Thoracic aorta (tissue), 2 donors: ENCODE data around the gene UPF3A. TPM values are rescaled to one million over a fixed set of nuclear protein-coding genes. Genes with fewer than 3 reads are reported as not detected.
A peak's percentile ranks its signal among the peaks of the same experiment; 100 is the strongest.

ENCODE experiments used
- ATAC-seq: fragments of 150-250 bp; one replicate; pipeline ENCODE4 v1.8.0; 2017; ENCODE audit warnings: low read depth; ENCODE audit not compliant: insufficient number of reproducible peaks, low FRiP score
- DNase-seq: peaks from one replicate; pipeline ENCODE4 v3.0.0-alpha.2; 2020; ENCODE audit warnings: low spot score
- H3K27ac ChIP-seq, 2 donors: fragments of 200-600 bp; sonication (generic); 1 replicate in 1 of 2; 2 replicates in 1 of 2; pipeline ENCODE4 v1.5.1; 2016; ENCODE audit warnings: mild to moderate bottlenecking in 2 of 2, moderate library complexity in 2 of 2
- H3K27me3 ChIP-seq: fragments of 200-600 bp; sonication (generic); replicated peaks from 2 replicates; pipeline ENCODE4 v1.6.0; 2016; ENCODE audit warnings: mild to moderate bottlenecking; ENCODE audit not compliant: insufficient read depth
- H3K36me3 ChIP-seq: fragments of 200-600 bp; sonication (generic); one replicate; pipeline ENCODE4 v1.5.1; 2016
- H3K4me1 ChIP-seq, 2 donors: fragments of 200-600 bp; sonication (generic); 1 replicate in 1 of 2; 2 replicates in 1 of 2; pipeline versions ENCODE4 v1.5.1 to v1.6.0; 2016; ENCODE audit warnings: low read depth in 2 of 2, mild to moderate bottlenecking in 1 of 2; ENCODE audit not compliant: control insufficient read depth in 1 of 2
- H3K4me3 ChIP-seq: fragments of 200-600 bp; sonication (generic); 2 replicates; pipeline ENCODE4 v1.5.1; 2016; ENCODE audit warnings: mild to moderate bottlenecking
- H3K9me3 ChIP-seq: fragments of 200-600 bp; sonication (generic); 2 replicates; pipeline ENCODE4 v1.5.1; 2016
- total RNA-seq, 2 donors: library from RNA; depleted of rRNA; stranded (reverse); fragments of >200 nt; gene quantifications; one replicate each; pipeline versions ENCODE4 v1.1.0 to v1.2.3, GENCODE V29; 2016
- TF ChIP-seq, protein P1 (sequence below): fragments of 200-600 bp; sonication (generic); IDR thresholded peaks from one replicate; pipeline ENCODE4 v1.5.1; 2019; ENCODE audit warnings: antibody characterized with exemption

Gene UPF3A
- total RNA-seq, 2 donors from 2014 or later, result 25.3 to 32.8 TPM

DNA sequence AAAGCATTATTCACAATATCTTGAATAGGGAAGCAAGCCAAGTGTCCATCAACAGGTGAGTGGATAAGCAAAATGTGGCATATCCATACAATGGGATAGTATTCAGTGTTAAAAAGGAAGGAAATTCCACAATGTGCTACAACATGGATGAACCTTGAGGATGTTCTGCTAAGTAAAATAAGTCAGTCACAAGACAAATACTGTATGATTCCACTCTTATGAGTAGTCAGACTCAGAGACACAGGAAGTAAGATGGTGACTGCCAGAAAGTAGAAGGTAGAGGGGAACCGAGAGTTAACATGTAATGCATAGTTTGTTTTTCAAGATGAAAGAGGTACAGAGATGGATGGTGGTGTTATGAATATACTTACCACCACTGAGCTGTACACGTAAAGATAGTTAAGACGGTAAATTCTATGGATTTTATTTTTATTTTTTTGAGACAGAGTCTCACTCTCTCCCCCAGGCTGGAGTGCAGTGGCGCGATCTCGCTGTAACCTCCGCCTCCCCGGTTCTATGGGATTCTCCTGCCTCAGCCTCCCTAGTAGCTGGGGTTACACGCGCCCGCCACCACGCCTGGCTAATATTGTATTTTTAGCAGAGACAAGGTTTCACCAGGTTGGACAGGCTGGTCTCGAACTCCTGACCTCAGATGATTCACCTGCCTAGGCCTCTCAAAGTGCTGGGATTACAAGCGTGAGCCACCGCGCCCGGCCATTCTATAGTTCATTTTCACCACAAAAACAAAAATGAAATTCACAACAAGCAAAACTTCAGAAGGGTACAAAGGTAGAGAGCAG is 31.9 kb downstream of the UPF3A start:
- TF ChIP-seq, protein P1, sequence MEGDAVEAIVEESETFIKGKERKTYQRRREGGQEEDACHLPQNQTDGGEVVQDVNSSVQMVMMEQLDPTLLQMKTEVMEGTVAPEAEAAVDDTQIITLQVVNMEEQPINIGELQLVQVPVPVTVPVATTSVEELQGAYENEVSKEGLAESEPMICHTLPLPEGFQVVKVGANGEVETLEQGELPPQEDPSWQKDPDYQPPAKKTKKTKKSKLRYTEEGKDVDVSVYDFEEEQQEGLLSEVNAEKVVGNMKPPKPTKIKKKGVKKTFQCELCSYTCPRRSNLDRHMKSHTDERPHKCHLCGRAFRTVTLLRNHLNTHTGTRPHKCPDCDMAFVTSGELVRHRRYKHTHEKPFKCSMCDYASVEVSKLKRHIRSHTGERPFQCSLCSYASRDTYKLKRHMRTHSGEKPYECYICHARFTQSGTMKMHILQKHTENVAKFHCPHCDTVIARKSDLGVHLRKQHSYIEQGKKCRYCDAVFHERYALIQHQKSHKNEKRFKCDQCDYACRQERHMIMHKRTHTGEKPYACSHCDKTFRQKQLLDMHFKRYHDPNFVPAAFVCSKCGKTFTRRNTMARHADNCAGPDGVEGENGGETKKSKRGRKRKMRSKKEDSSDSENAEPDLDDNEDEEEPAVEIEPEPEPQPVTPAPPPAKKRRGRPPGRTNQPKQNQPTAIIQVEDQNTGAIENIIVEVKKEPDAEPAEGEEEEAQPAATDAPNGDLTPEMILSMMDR, result no peak
- no peaks in the 10 kb centered on the region for H3K27me3 ChIP-seq
- no peak for ATAC-seq

DNA sequence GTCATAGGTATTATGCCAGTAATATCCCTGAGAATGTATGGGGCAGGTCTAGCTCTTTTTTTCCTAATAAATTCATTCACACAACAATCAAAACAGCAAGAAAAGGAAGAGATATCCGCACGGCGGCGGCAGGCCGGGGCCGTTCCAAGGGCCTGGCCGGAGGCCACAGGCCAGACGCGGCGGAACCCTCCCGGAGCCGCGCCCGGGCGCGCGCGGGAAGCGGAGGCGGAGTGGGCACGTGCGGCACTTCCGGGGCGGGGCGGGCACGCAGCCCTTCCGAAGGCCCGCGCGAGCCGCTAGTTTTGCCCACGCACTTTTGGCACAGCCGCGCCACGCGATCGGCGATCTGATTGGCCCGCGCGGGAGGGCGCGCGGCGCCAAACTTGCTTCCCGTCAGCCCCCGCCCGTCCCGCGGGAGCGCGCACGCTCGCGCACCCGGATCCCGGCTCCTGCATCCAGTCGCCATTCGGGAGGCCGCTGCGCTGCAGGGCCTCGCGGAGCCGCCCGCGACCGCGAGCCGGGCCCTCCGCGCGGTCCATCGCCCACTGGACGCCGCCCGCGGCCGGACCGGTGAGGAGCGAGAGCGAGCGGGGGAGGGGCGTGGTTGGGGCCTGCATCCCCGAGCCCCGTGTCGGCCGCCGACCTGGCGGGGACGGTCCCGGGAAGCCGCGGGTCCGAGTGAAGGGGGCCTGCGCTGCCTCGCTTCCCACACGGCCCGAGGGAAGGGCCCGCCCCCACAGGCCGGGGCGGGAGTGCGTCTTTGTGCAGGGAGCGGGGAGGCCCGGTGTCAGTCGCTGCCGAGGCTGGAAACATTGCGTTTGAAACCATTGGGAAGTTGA is 32.9 kb downstream of the UPF3A start, which contains the start of gene CHAMP1:
CHAMP1 (plus strand) TSS at position 430 of the 839 bp plus-strand sequence. CDS start 9,340 bp downstream, outside the sequence.
- ATAC-seq (peak; percentile 82), DNase-seq (peak; percentile 73)
- Histone ChIP-seq H3K27me3 (no peaks in the 10 kb centered on the region), H3K36me3 (no peaks in the 10 kb centered on the region), H3K4me1 (peaks cover 16 to 44% of the 10 kb centered on the region in 2 donors), H3K27ac (peak within 1 kb of the TSS; percentile 81 to 86), H3K9me3 (no peaks in the 10 kb centered on the region), H3K4me3 (peak within 1 kb of the TSS; percentile 82)
- TF ChIP-seq, protein P1, result peak; percentile 18

More for the DNA sequence above, 31.9 kb downstream of the UPF3A start:
- Histone ChIP-seq H3K4me1 (peaks cover 16 to 34% of the 10 kb centered on the region in 2 donors), H3K36me3 (no peaks in the 10 kb centered on the region), H3K4me3 (peak overlapping the region; percentile 82), H3K9me3 (no peaks in the 10 kb centered on the region), H3K27ac (peak overlapping the region; percentile 81 to 85)
- DNase-seq, result no peak

DNA sequence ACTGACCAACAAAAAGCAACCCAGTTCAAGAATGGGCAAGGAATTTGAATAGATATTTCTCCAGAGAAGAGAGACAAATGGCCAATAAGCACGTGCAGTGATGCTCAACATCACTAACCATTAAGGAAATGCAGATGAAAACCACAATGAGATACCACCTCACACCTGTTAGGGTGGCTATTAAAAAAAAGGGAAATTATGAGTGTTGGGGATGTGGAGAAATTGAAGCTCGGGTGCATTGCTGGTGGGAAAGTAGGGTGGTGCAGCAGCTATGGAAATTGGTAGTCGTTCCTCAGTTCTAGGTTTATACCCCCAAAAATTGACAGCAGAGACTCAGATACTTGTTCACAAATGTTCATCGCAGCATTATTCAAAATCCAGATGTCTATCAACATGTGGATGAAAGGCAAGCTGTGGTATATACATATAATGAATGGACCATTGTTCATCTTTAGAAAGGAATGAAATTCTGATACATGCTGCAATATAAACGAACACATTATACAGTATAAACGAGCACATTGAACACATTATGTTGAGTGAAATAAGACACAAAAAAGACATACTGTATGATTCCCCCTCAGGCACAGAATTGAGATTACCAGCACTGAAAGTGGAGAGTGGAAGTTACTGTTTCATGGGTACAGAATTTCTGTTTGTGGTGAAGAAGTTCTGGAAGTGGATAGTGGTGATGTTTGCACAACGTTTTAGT is 33.8 kb downstream of the UPF3A start:
- Histone ChIP-seq H3K27ac (peak overlapping the region; percentile 81 to 86), H3K4me1 (peaks cover 19 to 50% of the 10 kb centered on the region in 2 donors), H3K4me3 (peak overlapping the region; percentile 82), H3K9me3 (no peaks in the 10 kb centered on the region), H3K36me3 (no peaks in the 10 kb centered on the region), H3K27me3 (no peaks in the 10 kb centered on the region)
- no peak for DNase-seq
- no peak for ATAC-seq
- TF ChIP-seq, protein P1, result no peak

DNA sequence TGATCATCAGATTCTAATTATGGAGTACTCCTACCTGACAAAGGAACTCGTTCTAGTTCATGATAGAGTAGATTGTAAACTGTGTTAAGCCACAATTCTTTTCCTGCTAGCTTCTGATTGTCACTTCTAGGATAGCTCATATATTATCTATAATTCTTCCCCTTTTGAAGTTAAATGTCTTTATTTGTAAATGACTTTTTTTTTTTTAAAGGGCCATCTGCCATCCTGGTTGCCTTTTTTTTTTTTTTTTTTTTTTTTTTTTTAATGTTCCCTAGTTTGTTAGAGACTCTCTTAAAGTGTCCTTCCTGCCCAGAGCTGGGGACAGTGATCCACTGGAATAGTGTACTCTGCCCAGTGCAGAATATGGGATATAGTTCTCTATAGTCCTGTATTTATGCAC is 37.2 kb downstream of the UPF3A start:
- Histone ChIP-seq H3K4me1 (peaks cover 16 to 47% of the 10 kb centered on the region in 2 donors), H3K9me3 (no peaks in the 10 kb centered on the region), H3K27me3 (no peaks in the 10 kb centered on the region), H3K27ac (no peak overlapping the region), H3K4me3 (no peak overlapping the region), H3K36me3 (peaks cover 11% of the 10 kb centered on the region)
- ATAC-seq (no peak), DNase-seq (no peak)
- TF ChIP-seq, protein P1, result no peak
